K562 (cell line): Measurements from ENCODE around the gene MMAB. TPM values are rescaled to one million over a fixed set of nuclear protein-coding genes. Genes with fewer than 3 reads are reported as not detected.

Source experiments
- ATAC-seq: fragments of 200-7000 bp; cut with Tn5 transposase; 3 replicates; pipeline ENCODE4 v1.9.1; 2020; ENCODE audit warnings: moderate library complexity
- BruUV-seq: library from RNA; stranded (reverse); fragments of 400-500 nt; replicated peaks from 2 replicates; lab custom pipeline; 2021; lab: Mats Ljungman, UMichigan
- CTCF ChIA-PET: fragments of 300-600 bp; formaldehyde crosslinking; extraction: SDS; loops from one replicate; lab custom pipeline; 2021; ENCODE audit warnings: low intra/inter-chr PET ratio; lab: Yijun Ruan, JAX
- POLR2A ChIA-PET: fragments of 300-600, 350-650 bp; sonication (Branson Sonifier 250); formaldehyde crosslinking; extraction: SDS; loops from one replicate; lab custom pipeline; 2021; ENCODE audit warnings: antibody characterized with exemption, inconsistent platforms; lab: Yijun Ruan, JAX
- DNase-seq, 4 experiments: peaks; one replicate each; pipeline versions ENCODE4 v3.0.0 to v3.0.0-alpha.2; 2011 to 2018; ENCODE audit warnings: low spot score in 3 of 4, mixed read lengths in 3 of 4; ENCODE audit errors: extremely low read depth in 1 of 4
- FAIRE-seq: peaks from 2 replicates; lab custom pipeline; 2011; peaks lifted over from hg19 to GRCh38; lab: Jason Lieb, UNC
- H2AFZ ChIP-seq: 2 replicates; pipeline ENCODE4 v1.6.0; 2011; ENCODE audit warnings: low read depth, low read length, control low read depth, inconsistent platforms
- H3K27ac ChIP-seq: fragments of 200-600 bp; 3 replicates; pipeline ENCODE4 v1.8.0; 2011; ENCODE audit warnings: low read depth, mild to moderate bottlenecking, control low read depth, inconsistent platforms, low read length, moderate library complexity, mixed read lengths; ENCODE audit errors: extremely low read depth
- H3K27me3 ChIP-seq, 2 experiments: fragments of 300-600 bp in 1 of 2; 2 replicates in 1 of 2; 3 replicates in 1 of 2; pipeline versions ENCODE4 v1.6.0 to v1.8.0; 2011; ENCODE audit warnings: inconsistent platforms in 2 of 2, low read length in 2 of 2, mild to moderate bottlenecking in 1 of 2, mixed read lengths in 1 of 2, moderate library complexity in 1 of 2; ENCODE audit not compliant: control insufficient read depth in 2 of 2, insufficient read depth in 2 of 2
- H3K36me3 ChIP-seq: fragments of 300-600 bp; 3 replicates; pipeline ENCODE4 v1.8.0; 2011; ENCODE audit warnings: mild to moderate bottlenecking, low read length, inconsistent platforms; ENCODE audit not compliant: control insufficient read depth, insufficient read depth
- H3K4me1 ChIP-seq, 2 experiments: fragments of 200-600 bp in 1 of 2; replicated peaks in 1 of 2; 2 replicates in 1 of 2; 3 replicates in 1 of 2; pipeline versions ENCODE4 v1.5.1 to v1.8.0; 2011; ENCODE audit warnings: inconsistent platforms in 2 of 2, low read length in 2 of 2, mild to moderate bottlenecking in 1 of 2, mixed read lengths in 1 of 2, moderate library complexity in 1 of 2; ENCODE audit not compliant: control insufficient read depth in 2 of 2, insufficient read depth in 2 of 2
- H3K4me2 ChIP-seq: 2 replicates; pipeline ENCODE4 v1.6.1; 2011; ENCODE audit warnings: low read length, control low read depth, inconsistent platforms, mixed read lengths; ENCODE audit not compliant: insufficient read depth
- H3K4me3 ChIP-seq: fragments of 200-600 bp; sonication (generic), shearing (Covaris generic); 2 replicates; pipeline ENCODE4 v1.5.1; 2016; ENCODE audit warnings: control low read depth, inconsistent platforms
- H3K79me2 ChIP-seq: fragments of 200-600 bp; 3 replicates; pipeline ENCODE4 v1.8.0; 2011; ENCODE audit warnings: low read length, inconsistent platforms; ENCODE audit not compliant: control insufficient read depth, insufficient read depth
- H3K9ac ChIP-seq, 2 experiments: 2 replicates each; pipeline versions ENCODE4 v1.6.0 to v1.6.1; 2011; ENCODE audit warnings: low read depth in 2 of 2, low read length in 2 of 2, control low read depth in 1 of 2, inconsistent platforms in 1 of 2, mild to moderate bottlenecking in 1 of 2, mixed read lengths in 1 of 2; ENCODE audit not compliant: insufficient read depth in 1 of 2
- H3K9me1 ChIP-seq: one replicate; pipeline ENCODE4 v1.6.0; 2011; ENCODE audit warnings: inconsistent platforms, mild to moderate bottlenecking, low read length, moderate library complexity; ENCODE audit not compliant: control insufficient read depth, insufficient read depth
- H3K9me3 ChIP-seq: replicated peaks from 2 replicates; pipeline ENCODE4 v1.5.1; 2011; ENCODE audit warnings: low read depth, low read length, inconsistent platforms; ENCODE audit not compliant: control insufficient read depth, insufficient read depth
- H4K20me1 ChIP-seq: replicated peaks from 2 replicates; pipeline ENCODE4 v1.6.1; 2011; ENCODE audit warnings: low read length, inconsistent platforms, mixed read lengths; ENCODE audit not compliant: control insufficient read depth, insufficient read depth
- ATF7 ChIP-seq: fragments of 450-650 bp; IDR thresholded peaks from 2 replicates; pipeline ENCODE4 v1.7.1; 2014; ENCODE audit warnings: mild to moderate bottlenecking, moderate library complexity
- CEBPB ChIP-seq: fragments of 450-650 bp; IDR thresholded peaks from 2 replicates; pipeline ENCODE4 v1.6.1; 2016; ENCODE audit warnings: missing genetic modification characterization, missing compliant biosample characterization
- GABPB1 ChIP-seq: sonication (generic); formaldehyde crosslinking; IDR thresholded peaks from 2 replicates; pipeline ENCODE4 v1.8.0; 2022; ENCODE audit warnings: mild to moderate bottlenecking, missing genetic modification reagents
- MTA1 ChIP-seq: fragments of 450-650 bp; IDR thresholded peaks from 2 replicates; pipeline ENCODE4 v1.6.1; 2017; ENCODE audit warnings: borderline replicate concordance
- PHF20 ChIP-seq: fragments of 450-650 bp; IDR thresholded peaks from 2 replicates; pipeline ENCODE4 v1.6.1; 2018; ENCODE audit not compliant: partially characterized antibody
- RREB1 ChIP-seq: fragments of 250-450 bp; sonication (Bioruptor Pico); IDR thresholded peaks from 2 replicates; pipeline ENCODE4 v1.4.0; 2020
- SUPT5H ChIP-seq: fragments of 450-650 bp; IDR thresholded peaks from 2 replicates; pipeline ENCODE4 v1.6.1; 2016
- TEAD4 ChIP-seq, 2 experiments: sonication (generic) in 1 of 2; formaldehyde crosslinking in 1 of 2; IDR thresholded peaks; 2 replicates each; pipeline versions ENCODE4 v1.6.1 to v1.8.0; 2012 to 2022; ENCODE audit warnings: borderline replicate concordance in 1 of 2, inconsistent platforms in 1 of 2, low read length in 1 of 2, mild to moderate bottlenecking in 1 of 2, missing genetic modification reagents in 1 of 2
- ZFP36 ChIP-seq: fragments of 150-350 bp; IDR thresholded peaks from 2 replicates; pipeline ENCODE4 v1.6.1; 2018; ENCODE audit warnings: low read length, low read depth; ENCODE audit not compliant: partially characterized antibody
- ZNF143 ChIP-seq: sonication (generic); formaldehyde crosslinking; IDR thresholded peaks from 2 replicates; pipeline ENCODE4 v1.9.0; 2022; ENCODE audit warnings: mild to moderate bottlenecking, missing genetic modification reagents
- WGBS: fragments of 100-300 bp; shearing (Covaris generic); methylation state at CpG from one replicate; pipeline ENCODE4 v1.1.6; 2016; ENCODE audit warnings: low coverage, mixed read lengths; ENCODE audit not compliant: insufficient coverage; ENCODE audit errors: missing lambda C conversion rate; 5-methylcytosine and 5-hydroxymethylcytosine counted together
- in situ Hi-C: fragments of 300-500 bp; cut with MboI; formaldehyde crosslinking; loops from 4 replicates; pipeline ENCODE4 v1.15.0; 2018; ENCODE audit warnings: inconsistent platforms, mixed read lengths
- intact Hi-C: fragments of 100-400 bp; cut with micrococcal nuclease; formaldehyde crosslinking; loops from 2 replicates; pipeline ENCODE4 v1.14.2; 2022
- polyA plus RNA-seq, 8 experiments: library from polyadenylated mRNA; depleted of rRNA in 4 of 8; stranded (reverse) in 5 of 8; unstranded in 3 of 8; fragments of >200 nt; fragmentation: Nextera tagmentation in 2 of 8; fragmentation: Illumina TruSeq in 1 of 8; extraction: Ambion mirVana in 2 of 8; extraction: Trizol in 1 of 8; gene quantifications; 2 replicates each; pipeline versions ENCODE4 v1.2.1 to v1.2.3, GENCODE V29; 2011 to 2014; ENCODE audit warnings: inconsistent platforms in 1 of 8, missing spikeins in 1 of 8
- total RNA-seq, 7 experiments: library from RNA; depleted of rRNA in 6 of 7; stranded (reverse); fragments of >200 nt in 6 of 7; fragmentation: Illumina TruSeq in 2 of 7; extraction: Trizol in 2 of 7; gene quantifications; 2 replicates each; pipeline versions ENCODE4 v1.2.1 to v1.2.3, GENCODE V29; 2011 to 2021; ENCODE audit warnings: low replicate concordance in 1 of 7

The MMAB gene
- total and polyA plus RNA-seq, 9 of the 15 experiments (the other 6 are each of a cell fraction or from before 2014, with no cell fraction given): 9.5 to 76.1 (median 46.2) TPM

DNA sequence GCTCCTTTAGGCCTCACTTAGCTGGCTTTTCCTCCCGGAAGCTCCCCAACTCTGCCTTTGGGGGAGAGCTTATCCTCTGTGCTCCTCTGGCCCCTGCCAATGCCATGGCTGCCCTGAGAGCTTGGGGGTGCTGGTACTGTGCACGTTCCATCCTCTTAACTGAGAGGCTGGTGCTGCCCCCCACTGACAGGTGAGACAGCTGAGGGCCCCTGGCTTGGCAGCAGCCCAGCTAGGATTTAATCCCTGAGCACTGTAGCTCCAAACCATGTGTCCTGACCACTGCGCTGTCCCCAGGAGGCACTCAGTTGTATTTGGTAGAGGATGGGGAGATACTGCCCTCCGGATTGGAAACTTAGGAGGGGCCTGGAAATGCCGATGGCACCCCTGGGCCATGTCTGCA lies 49.8 kb downstream of the MMAB start:
- H3K4me3 ChIP-seq: no peak overlapping the region
- H3K79me2 ChIP-seq: no peaks in the 10 kb centered on the region
- no peaks in the 10 kb centered on the region for H4K20me1 ChIP-seq
- DNase-seq (no peak), FAIRE-seq (no peak), ATAC-seq (no peak)
- no TSS peak for BruUV-seq
- H3K36me3 ChIP-seq: peaks cover 36% of the 10 kb centered on the region
- no peaks in the 10 kb centered on the region for H3K27me3 ChIP-seq
- no peaks in the 10 kb centered on the region for H3K9me3 ChIP-seq
- no peak overlapping the region for H3K27ac ChIP-seq
- no peak for TF ChIP-seq PHF20
- no peak for TF ChIP-seq TEAD4 (IDR thresholded peaks at IDR 0.05; ENCODE audit: low read length)
- no peak for TF ChIP-seq TEAD4 (CRISPR knock-in tag; IDR thresholded peaks at IDR 0.05; ENCODE audit: borderline replicate concordance)
- no peak for TF ChIP-seq MTA1
- no peak for TF ChIP-seq SUPT5H
- TF ChIP-seq GABPB1 (CRISPR knock-in tag): no peak
- TF ChIP-seq CEBPB: no peak
- no peak for TF ChIP-seq RREB1 (CRISPR knock-in tag)
- no peak for TF ChIP-seq ZFP36
- no peak for TF ChIP-seq ZNF143 (CRISPR knock-in tag)
- TF ChIP-seq ATF7: no peak
- in situ Hi-C loops (no loop called here), intact Hi-C loops (no loop called here)
- ChIA-PET POLR2A (interaction anchor here (0.6 to 1.8 kb wide), 3 partner anchors 10 to 186 kb away, joined by 3 to 11 read pairs (median 3); no protein-coding TSS in a partner anchor), CTCF (no interaction called here)
- H3K4me2 ChIP-seq: no peak overlapping the region
- peak overlapping the region in 1 of 2 experiments; percentile 22; a peak in 1 of 4 replicates for H3K9ac ChIP-seq
- H3K4me1 ChIP-seq: no peaks in the 10 kb centered on the region
- peaks cover 2% of the 10 kb centered on the region for H3K9me1 ChIP-seq
- 74% methylated on average over 5 of the region's 5 CpGs for WGBS
- H2AFZ ChIP-seq: no peak overlapping the region
